ENCODE results near the gene BEND7.
"Not testable (repeated sequence)": the region's sequence is repeated elsewhere in the genome, so short reads cannot be mapped to it uniquely, and the experiment has no call there.

The BEND7 gene

DNA sequence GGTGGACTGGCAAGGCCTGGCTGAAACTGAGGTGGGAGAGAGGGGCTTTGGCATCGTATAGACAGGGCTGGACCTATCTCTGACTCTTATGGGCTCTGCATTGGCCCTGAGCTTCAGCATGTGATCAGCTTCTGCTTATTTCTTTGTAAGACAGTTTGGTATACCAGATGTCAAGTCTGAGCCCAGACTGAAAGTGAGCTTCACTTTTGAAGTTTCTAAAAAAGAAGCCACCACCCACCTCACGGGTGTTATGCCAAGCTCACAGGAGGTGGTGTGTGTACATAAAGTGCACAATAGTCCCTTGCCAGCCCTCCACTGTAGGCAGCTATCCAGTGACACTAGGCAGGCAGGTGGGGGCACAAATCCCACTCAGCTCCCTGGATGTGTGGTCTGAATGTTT lies 112.1 kb downstream of the BEND7 start:
- no peak for DNase-seq

DNA sequence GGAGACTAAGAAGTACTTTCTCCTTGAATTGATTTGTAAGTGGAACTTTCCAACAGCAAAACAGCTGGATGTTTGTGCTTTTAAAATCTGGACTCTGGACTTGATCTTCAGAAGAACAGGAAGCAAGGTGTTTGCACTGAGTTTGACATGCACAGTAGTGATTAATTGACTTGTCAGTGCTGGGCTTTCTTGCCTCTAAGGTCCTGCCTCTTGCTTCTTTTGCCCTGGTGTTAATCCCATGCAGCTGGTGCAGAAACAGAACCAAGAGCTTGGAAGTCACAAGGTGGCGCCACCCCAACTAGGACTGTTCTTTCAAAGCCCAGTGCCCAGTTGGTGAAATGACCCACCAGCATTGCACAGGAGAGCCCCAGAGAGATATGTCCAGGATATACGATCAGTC lies 114.0 kb downstream of the BEND7 start:
- DNase-seq = no peak

GRCh38 chr10:13414137-13414536 lies 114.7 kb downstream of the BEND7 start:
- no peak for DNase-seq

- DNase-seq = no peak
Measured at GRCh38 chr10:13412894-13413293, 115.9 kb downstream of the BEND7 start.

DNA sequence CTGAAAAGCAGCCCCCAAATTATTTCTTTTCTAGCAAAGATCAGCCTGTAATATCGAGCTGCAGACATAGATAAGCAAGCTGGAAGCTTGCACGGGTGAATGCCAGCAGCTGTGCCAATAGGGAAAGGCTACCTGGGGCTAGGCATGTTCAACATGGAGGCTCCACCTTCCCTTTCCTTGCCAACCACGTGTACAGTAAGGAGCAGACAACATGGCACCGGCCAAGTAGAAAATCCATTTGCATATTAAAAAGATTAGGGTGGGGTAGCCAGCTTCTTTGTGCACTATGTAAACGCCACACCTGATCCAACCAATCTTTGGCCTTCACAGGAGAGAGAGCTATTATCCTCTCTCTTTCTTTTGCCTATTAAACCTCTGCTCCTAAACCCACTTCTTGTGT lies 124.0 kb downstream of the BEND7 start:
- DNase-seq = no peak

GRCh38 chr10:13404305-13404759 lies 124.5 kb downstream of the BEND7 start:
- no peak for DNase-seq

DNA sequence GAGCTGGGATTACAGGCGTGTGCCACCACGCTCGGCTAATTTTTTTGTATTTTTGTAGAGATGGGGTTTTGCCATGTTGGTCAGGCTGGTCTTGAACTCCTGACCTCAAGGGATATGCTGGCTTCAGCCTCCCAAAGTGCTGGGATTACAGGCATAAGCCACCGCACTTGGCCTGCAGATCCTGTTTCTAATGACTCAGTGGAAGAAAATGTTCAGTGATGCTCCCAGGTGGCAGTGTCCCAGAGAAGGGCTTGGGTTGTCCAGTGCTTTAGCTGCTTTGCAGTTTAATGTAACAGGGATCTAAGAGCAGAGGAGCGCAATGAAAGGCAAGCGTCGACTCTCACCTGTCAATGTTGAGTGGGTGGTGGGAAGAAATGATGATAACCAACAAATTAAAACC lies 125.4 kb downstream of the BEND7 start:
- not testable (repeated sequence) for DNase-seq

DNA sequence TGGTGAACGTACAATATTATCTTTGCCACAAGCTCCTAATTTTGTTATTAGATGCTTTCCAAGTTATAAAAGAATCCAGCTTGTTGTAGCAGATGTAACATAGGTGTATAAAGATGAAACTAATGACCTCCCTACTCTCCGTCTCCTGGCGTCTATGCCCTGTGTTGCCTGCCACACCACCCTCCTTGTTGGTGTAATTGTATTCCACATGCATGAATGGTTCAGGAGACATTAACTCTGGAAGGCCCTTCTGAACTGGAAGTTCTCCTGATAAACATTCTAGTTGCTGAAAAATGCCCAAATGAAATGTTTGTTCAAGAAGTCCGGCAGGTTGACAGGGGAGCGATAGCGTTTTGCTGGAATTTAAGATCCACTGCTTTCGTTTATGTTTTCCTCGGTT lies 126.8 kb downstream of the BEND7 start:
- no peak for DNase-seq

DNA sequence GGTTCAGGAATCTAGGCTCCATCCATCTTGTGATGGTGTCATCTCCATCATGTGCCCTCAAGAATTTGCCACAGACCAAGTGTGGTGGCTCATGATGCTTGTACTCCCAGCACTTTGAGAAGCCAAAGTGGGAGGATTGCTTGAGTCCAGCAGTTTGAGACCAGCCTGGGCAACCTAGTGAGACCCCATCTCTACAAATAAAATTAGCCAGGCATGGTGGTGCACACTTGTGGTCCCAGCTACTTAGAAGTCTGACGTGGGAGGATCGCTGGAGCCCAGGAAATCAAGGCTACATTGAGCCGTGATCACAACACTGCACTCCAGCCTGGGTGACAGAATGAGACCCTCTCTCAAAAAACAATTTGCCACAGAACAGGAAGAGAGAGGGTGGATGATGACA lies 127.7 kb downstream of the BEND7 start:
- no peak for DNase-seq

GRCh38 chr10:13400196-13400965 lies 128.4 kb downstream of the BEND7 start:
- DNase-seq = no peak

DNA sequence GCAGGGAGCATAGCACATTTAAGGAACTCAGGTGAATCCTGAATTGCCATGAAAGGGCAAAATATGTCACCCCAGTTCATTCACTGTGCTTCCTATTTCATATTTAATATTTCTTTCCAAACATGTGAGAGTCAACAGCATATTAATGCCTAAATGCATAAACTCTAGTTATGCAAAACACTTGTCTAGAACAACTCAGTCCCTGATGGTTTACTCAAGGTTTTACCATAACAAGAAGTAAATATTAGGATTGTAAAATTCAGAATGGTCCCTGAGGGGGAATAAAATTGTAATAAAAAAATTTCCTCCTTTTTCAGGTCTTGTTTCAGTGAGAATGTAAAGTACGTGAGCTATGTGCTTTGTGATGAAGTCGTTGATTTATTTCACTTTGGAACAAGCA lies 129.1 kb downstream of the BEND7 start:
- DNase-seq = no peak

DNA sequence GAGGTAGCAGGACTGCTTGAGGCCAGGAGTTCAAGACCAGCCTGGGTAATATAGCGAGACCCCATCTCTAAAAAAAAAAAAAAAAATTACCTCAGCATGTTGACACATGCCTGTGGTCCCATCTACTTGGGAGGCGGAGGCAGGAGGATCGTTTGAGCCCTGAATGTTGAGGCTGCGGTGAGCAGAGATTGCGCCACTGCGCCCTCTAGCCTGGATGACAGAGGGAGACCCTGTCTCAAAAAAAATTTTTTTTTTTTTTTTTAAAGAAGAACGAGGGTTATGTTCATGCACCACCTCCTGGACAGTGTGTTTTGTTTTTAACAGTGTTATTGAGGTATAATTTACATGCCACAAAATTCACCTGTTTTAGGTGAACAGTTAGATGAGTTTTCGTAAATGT lies 129.6 kb downstream of the BEND7 start:
- DNase-seq = no peak

DNA sequence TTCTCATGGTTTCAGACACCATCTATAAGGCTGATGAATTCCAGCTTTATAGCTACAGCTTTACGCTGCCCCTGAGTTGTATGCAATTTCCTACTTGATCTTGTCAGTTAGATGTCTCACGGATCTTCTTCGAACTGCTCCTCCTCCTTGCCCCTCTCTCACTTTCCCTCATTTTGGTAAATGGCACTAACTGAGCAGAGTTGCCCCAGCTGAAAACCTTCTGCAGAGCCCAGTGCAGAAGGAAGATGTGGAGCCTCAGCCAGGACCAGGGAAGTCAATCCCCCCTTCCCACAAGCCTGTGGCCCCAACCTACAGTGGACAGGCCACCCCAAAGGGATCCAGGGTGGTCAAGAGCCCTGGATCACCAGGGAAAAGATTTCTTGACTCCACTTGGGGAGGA lies 131.8 kb downstream of the BEND7 start:
- no peak for DNase-seq

DNA sequence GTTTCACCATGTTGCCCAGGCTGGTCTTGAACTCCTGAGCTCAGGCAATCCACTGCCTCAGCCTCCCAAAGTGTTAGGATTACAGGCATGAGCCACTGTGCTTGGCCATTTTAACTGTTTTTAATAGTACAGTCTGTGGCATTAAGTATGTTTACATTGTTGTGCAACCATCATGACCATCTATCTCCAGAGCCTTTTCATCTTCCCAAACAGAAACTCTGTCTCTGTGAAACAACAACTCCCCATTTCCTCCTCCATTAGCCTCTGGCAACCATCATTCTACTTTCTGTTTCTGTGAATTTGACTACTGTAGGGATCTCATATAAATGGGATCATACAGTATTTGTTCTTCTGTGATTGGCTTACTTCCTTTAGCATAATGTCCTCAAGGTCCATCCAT lies 132.4 kb downstream of the BEND7 start:
- DNase-seq = no peak

DNA sequence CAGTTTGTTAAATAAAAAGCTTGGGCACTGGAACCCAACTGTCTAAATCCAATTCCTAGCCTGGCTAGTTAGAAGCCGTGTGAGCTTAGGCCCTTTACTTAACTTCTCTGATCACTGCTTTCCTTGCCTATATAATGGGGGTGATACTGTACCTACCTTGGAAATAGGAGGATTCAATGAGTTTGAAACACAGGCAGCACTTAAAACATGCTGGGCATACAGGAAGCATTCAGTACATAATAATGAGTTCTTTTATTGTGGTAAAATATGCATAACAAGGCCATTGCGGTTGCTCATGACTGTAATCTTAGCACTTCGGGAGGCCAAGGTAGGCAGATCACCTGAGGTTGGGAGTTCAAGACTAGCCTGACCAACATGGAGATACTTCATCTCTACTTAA lies 133.3 kb downstream of the BEND7 start:
- DNase-seq = no peak

GRCh38 chr10:13393640-13394039 lies 135.2 kb downstream of the BEND7 start:
- no peak for DNase-seq

DNA sequence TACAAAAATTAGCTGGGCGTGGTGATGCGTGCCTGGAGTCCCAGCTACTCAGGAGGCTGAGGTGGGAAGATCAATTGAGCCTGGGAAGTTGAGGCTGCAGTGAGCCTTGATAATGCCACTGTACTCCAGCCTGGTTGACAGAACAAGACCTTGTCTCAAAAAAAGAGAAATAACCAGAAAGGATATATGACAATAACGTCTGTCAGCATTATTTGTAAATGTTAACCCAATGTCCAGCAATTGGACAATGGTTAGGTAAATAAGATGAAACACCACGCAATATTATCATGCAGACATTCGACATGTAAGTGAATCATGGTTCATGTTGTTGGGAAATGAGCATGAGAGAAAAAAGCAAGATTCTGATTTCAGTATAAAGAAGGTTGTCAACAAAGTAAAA lies 136.1 kb downstream of the BEND7 start:
- DNase-seq = no peak
